GM19395 (cell line): Measurements from ENCODE around the gene RMRP.

Experiments
- ATAC-seq: cut with Tn5 transposase; IDR thresholded peaks from one replicate; pipeline ENCODE4 v1.9.1; 2021; ENCODE audit warnings: mild to moderate bottlenecking, moderate library complexity; ENCODE audit not compliant: unreplicated experiment

The RMRP gene

GRCh38 chr9:35687972-35688557 is 30.2 kb upstream of the RMRP start:
- ATAC-seq: no peak

DNA sequence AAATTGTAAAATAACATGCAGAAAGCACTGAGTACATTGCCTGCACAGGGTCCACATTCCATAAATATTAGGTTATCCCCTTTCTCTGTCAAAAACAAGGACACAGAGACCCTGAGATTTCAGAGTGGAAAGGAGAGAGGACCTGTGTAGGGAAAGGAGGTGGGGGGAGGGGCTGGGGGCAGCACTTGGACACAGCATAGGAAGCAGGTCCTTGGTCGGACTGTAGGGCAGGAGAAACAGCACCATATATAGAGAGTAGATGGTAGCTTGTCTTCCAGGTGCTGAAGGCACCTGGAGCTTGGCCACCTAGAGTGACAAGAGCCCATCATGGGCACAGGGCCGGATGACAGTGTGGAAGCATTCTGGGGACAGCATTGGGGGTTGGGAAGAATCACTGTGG is 29.5 kb upstream of the RMRP start:
- no peak for ATAC-seq

DNA sequence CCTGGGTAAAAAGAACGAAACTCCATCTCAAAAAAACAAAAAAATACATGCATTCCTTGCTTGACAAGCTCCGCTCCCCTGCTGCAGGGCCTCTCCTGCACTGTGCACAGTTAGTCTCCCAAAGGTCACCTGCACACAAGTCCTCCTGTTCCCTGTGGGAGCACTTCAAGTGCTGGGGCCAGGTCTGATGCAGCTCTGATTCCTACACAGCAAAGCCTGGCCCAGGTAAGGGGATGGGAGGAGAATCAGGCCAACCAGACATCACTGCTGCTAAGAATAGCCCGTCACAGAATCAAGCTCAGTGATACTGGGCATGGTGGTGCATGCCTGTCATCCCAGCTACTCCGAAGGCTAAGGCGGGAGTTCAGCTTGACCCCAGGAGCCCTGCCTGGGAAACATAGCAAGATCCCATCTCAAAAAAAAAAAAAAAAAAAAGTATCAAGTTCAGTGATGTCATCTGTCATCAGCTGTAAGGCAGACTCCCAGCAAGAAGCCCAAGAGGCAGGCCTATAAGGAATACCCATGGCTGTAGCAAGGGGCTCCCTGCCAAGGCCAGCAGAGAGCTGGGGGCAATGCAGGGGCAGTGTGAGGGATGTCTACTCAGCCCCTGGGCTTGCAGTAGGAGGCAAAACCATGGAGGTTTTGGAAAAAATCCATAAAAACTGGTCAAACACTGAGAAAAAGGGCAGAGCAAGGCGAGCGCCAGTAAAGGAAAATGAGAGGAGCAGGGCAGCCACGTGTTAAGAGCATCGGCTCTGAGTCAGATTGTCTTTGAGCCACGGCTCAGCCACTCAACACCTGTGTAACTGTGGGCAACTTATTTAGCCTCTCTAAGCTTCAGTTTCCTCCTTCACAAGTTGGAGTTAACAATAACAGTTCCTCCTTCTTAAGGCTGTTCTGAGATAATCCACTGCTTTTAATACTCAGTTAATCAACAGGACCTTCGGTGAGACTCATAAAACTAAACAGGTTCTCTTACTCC is 28.7 kb upstream of the RMRP start:
- no peak for ATAC-seq

DNA sequence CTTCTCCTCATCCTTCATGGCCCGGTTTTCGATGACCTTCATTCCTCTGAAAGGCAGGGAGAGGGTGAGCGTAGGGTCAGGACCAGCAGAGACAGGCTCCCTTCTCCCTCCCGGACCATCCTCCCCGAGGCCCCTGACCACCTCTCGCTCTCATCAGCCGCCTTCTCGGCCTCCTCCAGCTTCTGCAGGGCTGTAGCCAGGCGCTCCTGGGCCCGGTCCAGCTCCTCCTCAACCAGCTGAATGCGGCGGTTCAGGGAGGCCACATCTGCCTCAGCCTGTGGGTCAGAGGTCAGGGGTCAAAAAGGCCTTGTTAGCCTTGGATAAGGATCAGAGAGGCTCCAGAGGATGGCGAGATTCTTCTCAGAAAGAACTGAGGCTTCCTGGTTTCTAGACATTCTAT is 27.7 kb upstream of the RMRP start:
- ATAC-seq: no peak

DNA sequence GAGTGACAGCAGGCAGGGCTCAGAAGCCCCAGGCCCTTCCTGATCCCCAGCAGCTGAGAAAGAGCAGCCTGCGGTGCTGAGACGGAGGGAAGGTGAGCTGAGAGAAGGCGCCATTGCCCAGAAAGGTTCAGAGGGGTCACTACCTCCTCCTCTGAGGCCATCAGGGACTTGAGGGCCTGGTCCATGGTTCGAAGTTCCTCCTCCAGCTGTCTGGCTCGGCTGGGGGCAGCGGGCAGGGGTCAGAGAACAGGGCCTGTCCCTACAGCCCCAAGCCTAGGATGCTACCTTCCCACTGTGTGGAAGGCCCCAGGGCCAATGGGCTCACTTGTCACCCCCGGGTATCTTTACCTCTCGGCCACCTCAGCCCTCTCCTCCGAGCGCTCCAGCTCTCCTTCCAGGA is 27.1 kb upstream of the RMRP start:
- no peak for ATAC-seq

- no peak for ATAC-seq
Observed at GRCh38 chr9:35683323-35683722, 25.5 kb upstream of the RMRP start.

DNA sequence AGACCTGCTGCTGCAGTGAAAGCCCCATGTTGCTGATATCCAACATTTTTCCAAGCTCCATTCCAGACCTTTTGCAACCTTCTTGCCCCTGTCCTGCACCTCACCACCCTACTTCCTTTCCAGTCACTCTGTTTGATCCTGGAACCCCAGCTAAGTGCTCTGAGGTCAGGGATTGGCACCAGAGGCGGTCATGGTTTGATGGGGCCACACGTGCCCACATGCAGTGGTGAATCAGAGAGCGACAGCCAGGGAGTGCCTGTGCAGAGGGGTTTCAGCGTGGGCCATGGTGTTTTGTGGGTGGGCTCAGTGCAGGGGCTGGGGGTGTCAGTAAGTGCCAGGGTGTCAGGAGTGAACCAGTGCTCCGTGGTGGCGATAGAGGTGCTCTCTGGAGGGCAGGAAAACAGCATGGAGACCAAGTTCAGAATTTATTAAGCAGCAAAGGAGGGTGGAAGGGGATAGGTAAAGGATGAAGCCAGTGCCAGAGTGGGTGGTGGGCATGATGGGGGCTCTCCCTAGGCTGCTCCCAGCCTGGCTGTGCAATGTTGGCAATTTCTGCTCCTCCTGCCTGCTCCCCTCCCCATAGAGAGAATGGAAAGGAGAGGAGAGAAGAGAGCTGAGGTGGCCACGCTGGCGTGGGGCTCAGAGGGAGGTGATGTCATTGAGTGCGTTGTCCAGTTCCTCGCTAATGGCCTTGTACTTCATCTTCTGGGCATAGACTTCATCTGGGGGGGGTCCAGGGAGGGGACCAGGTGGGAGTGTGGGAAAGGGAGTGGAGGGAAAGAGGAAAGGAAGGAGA is 24.9 kb upstream of the RMRP start:
- no peak for ATAC-seq

DNA sequence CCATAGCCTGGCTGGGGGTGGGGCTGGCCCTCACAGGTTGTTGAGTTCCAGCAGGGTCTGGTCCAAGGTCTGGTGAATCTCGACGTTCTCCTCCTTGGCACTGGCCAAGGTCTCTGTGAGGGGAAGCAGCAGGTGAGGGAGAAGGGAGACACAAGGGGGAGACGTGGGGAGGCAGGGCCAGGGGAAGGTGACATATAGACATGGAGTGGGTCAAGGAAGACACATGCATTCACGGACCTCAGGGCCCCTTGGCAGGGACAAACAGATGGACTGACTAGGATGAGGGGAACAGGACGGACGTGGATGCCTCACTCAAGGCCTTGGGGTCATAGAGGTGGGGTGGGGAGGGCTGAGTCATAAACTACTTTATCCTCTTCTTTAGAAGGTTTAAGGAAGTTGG is 24.2 kb upstream of the RMRP start:
- no peak for ATAC-seq

DNA sequence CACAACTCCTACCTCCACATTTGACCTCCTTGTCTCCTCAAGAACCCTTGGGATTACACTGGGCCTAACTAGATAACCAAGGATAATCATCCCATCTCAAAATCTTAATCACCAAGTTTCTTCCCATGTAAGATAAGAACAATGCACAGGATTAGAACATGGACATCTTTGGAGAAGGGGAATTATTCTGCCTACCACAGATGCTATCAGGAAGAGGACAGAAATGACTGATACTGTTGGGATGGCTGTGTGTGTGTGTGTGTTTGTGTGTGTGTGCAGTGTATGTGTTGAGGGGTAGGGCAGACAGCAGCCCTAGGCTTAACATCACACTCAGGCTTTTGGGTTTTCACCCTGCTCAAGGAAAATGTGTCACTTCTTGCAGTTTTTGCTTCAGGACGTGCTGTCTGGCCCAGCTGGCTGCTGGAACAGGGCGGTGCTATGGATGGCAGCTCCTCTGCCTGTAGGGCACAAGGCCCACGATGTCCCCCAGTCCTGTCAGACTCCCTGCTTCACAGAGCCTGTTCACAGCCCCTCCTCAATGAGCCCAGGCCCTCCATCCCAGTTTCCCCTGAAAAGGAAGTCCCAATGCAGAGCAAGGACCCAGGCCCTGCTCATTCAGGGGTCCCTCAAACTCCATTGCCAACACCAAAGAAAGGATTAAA is 23.7 kb upstream of the RMRP start:
- ATAC-seq: no peak

DNA sequence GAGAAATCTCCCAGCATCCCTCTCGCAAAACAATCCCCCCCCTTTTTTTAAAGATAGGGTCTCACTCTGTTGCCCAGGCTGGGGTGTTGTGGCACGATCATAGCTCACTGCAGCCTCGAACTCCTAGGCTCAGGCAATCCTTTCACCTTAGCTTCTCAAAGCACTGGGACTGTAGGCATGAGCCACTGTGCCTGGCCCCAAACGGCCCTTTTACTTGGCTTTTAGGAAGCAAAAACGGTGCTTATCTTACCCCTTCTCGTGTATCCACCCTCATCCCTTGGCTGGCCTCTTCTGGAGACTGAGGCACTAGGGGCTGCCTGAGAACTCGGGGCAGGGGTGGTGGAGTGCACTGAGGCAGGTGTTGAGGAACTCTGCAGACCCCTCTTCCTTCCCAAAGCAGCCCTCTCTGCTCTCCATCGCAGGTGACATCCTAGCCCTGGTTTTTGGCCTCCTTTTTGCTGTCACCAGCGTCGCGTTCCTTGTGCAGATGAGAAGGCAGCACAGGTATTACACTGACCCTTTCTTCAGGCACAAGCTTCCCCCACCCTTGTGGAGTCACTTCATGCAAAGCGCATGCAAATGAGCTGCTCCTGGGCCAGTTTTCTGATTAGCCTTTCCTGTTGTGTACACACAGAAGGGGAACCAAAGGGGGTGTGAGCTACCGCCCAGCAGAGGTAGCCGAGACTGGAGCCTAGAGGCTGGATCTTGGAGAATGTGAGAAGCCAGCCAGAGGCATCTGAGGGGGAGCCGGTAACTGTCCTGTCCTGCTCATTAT is 22.7 kb upstream of the RMRP start:
- no peak for ATAC-seq

DNA sequence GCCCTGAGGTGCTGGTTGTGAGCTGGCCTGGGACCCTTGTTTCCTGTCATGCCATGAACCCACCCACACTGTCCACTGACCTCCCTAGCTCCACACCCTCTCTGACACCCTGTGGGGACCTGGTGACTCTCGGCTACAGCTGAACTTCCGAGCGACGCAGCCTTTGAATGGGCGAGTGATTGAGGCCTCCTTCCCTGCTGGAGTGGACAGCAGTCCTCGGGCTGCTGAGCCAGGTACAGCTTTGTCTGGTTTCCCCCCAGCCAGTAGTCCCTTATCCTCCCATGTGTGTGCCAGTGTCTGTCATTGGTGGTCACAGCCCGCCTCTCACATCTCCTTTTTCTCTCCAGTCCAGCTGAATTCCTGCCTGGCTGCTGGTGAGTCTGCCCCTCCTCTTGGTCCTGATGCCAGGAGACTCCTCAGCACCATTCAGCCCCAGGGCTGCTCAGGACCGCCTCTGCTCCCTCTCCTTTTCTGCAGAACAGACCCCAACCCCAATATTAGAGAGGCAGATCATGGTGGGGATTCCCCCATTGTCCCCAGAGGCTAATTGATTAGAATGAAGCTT is 22.0 kb upstream of the RMRP start:
- no peak for ATAC-seq

DNA sequence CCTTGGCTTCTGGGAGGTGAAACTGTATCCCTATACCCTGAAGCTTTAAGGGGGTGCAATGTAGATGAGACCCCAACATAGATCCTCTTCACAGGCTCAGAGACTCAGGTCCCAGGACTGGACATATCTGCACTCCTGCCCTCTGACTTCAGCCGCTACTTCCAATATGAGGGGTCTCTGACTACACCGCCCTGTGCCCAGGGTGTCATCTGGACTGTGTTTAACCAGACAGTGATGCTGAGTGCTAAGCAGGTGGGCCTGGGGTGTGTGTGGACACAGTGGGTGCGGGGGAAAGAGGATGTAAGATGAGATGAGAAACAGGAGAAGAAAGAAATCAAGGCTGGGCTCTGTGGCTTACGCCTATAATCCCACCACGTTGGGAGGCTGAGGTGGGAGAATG is 21.3 kb upstream of the RMRP start:
- ATAC-seq: no peak

DNA sequence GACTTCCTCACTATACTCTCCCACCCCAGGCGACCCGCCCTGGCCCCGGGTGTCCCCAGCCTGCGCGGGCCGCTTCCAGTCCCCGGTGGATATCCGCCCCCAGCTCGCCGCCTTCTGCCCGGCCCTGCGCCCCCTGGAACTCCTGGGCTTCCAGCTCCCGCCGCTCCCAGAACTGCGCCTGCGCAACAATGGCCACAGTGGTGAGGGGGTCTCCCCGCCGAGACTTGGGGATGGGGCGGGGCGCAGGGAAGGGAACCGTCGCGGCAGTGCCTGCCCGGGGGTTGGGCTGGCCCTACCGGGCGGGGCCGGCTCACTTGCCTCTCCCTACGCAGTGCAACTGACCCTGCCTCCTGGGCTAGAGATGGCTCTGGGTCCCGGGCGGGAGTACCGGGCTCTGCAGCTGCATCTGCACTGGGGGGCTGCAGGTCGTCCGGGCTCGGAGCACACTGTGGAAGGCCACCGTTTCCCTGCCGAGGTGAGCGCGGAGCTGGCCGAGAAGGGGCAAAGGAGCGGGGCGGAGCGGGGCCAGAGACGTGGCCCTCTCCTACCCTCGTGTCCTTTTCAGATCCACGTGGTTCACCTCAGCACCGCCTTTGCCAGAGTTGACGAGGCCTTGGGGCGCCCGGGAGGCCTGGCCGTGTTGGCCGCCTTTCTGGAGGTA is 18.0 kb upstream of the RMRP start:
- no peak for ATAC-seq

DNA sequence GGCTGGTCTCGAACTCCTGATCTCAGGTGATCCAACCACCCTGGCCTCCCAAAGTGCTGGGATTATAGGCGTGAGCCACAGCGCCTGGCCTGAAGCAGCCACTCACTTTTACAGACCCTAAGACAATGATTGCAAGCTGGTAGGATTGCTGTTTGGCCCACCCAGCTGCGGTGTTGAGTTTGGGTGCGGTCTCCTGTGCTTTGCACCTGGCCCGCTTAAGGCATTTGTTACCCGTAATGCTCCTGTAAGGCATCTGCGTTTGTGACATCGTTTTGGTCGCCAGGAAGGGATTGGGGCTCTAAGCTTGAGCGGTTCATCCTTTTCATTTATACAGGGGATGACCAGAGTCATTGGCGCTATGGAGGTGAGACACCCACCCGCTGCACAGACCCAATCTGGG is 17.4 kb upstream of the RMRP start:
- no peak for ATAC-seq

DNA sequence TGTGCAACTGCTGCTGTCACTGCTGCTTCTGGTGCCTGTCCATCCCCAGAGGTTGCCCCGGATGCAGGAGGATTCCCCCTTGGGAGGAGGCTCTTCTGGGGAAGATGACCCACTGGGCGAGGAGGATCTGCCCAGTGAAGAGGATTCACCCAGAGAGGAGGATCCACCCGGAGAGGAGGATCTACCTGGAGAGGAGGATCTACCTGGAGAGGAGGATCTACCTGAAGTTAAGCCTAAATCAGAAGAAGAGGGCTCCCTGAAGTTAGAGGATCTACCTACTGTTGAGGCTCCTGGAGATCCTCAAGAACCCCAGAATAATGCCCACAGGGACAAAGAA is 16.2 kb upstream of the RMRP start:
- no peak for ATAC-seq

GRCh38 chr9:35673132-35674024 is 15.6 kb upstream of the RMRP start, which contains the start of gene CA9:
CA9 (plus strand) TSS chr9:35673928; CDS start chr9:35673960, 32 bp downstream.
- ATAC-seq: no peak

GRCh38 chr9:35669331-35670145 is 11.7 kb upstream of the RMRP start:
- ATAC-seq: no peak

- no peak for ATAC-seq
Observed at GRCh38 chr9:35667939-35668338, 10.1 kb upstream of the RMRP start.
